Measurements from ENCODE around the gene FARP1.
A peak's percentile ranks its signal among the peaks of the same experiment; 100 is the strongest.

FARP1 gene

DNA sequence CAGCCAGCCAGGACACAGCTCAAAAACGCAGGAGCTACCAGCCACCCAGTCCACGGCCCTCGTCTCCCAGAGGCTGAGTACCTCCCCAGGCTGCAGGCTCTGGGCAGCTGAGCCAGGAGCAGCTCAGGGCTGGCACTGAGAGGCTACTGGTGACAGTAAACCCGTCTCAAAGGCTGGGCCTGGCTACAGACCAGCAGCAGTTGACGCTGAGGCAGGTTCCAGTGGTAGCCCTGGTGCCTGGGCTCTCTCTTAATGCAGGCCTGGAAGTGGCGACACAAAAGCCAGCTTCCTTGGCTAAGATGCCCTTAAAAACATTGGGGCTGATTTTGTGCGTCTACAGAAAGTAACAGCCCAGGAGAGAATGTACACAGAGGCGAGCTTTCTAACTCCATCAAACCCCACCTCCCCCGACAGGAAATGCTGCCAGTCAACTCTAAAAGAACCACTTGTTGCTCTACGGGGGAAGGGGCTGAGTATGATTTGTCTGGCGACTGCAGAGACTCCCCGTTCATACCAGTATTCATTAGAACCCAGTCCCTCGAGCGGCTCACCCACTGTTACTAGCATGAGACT lies 307.7 kb downstream of the FARP1 start:
- DNase-seq: no peak

DNA sequence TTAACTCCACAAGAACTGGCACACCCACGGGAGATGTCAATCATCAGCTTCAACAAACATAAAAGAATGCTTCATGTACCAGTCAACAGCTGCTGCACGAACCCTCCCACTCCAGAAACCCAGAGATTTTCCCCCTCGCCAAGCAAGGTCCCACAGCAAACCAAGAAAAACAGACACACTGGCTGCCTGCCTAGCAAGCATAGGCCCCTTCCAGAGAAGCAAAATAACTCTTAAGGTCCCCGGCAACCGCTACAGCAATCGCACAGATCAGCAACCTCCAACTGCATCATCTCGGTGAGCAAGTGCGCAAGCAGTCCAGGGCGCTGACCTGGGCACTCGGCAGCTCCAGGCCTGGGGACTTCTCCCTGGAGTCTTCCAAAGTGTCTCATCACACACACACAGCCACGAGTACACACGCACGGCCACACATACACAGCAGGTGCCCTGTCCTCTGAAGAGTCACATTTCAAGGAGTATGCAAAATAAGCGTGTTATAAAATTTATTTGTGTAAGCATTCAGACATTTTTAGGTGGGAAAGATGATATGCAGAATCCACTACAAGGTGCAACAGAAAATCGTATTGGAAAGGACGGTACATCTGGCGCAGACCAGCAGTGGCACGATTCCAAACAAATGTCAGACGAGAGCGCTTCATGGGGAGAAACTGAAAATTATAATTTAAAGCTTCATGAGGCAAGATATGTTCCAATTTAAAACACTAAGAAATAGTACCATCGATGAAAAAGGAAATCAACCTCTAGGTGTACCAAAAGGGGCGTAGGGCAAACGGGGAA lies 309.0 kb downstream of the FARP1 start:
- DNase-seq: peak; percentile 17

DNA sequence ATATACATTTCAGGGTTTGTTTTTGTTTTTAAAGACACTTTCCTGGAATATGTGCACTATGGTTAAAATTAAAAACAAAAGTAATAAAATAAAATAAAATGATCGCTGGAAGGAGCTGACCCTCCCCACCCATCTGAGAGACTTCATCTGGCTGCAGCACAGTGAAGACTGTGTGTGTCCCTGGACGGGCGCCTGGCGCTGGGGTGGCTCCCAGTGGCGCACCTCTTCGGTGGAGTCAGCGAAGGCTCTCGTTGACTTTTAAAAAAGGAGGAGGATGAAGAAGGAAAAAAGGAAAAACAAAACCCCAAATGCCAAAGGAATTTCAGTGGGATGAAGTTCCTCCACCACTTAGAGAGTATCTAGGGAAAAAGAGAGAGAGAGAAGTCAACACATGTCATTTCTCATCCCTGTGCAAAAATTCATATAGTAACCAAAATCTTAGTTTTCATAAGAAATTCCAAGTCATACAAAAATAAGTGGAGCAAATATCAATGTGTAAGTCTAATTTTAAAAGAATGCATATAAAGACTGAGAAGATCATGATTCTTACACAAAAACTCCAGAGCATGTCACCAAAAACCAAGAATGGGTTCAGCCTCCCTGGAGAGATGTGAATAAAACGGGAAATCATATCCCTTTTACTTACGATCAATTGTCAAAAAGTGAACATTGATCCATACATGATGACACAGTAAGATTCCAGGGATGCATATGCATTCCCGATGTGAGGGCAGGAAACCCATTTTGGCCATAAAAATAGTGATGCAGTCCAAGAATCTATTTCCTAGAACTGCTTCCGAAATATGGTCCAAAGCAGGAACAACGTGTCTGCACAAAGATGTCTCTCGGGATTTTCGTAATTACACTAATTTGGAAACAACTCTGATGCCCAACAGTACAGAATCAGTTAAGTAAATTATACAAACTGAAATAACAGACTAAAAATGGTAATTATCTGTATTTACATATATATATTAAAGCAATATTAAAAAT lies 310.3 kb downstream of the FARP1 start:
- DNase-seq: no peak

DNA sequence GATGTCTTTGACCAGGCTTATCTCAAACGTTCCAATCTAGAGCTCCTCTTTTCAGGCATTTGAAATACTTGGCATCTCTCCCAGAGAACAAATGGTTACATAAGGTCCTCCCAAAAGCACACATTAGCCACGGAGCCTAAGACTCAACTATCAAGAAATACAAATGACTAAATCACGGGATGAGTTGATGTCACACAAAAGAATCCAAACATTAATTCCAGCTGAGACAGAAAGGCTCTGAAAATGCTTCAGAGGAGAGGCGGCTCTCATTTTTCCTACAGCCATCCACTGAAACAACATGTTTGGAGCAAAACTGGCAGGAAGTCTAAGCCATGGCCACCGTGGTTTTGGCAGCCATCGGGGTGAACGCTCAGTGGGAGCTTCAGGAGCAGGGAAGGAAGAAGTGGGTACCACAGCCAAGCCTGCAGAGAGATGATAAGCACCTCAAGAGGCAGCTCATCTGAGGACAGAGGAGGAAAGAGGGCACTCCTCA lies 311.5 kb downstream of the FARP1 start:
- peak; percentile 85 for DNase-seq

DNA sequence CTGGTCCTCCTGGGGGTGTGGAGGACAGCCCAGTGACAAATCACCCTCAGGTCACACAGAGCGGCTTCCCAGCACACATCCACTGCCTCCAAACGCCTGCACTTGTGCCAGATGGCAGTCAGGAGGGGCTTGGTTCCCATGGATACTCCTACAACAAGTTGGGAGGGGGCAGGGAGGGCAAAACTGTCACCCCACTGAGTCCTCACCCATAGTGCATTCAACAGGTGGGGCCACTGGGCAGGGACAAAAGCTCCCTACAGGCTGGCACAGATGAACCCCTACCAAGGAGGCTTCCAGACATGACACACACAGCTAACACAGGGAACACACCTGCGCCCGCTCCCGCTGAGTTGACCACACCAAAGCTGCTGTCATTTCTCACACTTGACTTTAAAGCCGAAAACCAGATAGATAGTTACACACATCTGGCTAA lies 313.5 kb downstream of the FARP1 start:
- DNase-seq: no peak

DNA sequence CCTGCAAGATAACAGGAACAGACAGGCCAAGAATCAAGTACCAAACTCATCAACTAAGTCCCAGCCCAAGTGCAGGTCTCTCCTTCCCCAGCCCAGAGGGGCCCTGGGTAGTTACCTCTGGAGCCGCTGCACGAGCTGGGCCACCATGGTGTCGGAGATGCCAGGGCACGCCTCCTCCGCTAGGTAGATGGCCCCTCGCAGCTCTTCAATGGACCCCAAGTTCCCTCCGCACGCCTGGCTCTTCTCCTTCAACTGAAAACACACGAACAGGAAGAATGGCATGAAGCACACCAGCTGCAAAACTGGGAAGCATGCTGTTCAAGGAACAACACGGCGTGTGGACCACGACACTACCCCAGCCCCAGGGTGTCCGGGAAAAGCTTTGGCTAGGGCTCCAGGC lies 314.2 kb downstream of the FARP1 start:
- no peak for DNase-seq

DNA sequence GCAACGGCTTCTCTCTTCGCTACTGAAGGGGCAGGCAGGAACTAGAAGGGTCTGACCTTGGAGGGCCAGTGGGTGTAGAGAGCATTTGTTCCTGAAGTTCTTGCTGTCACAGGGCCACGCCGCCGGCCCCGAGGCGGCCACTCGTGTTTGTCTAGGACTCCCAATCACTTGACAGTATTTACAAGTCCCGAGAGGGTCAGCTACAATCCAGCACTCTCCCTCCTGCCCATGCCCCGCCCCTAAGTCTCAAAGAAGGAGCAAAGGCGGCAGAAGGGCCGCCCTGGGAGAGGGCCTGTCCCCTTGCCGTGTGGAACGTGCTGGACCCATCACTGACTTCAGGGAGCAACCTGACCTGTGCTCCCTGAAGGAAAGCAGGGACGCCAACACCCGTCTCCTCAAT lies 315.5 kb downstream of the FARP1 start:
- DNase-seq: no peak

DNA sequence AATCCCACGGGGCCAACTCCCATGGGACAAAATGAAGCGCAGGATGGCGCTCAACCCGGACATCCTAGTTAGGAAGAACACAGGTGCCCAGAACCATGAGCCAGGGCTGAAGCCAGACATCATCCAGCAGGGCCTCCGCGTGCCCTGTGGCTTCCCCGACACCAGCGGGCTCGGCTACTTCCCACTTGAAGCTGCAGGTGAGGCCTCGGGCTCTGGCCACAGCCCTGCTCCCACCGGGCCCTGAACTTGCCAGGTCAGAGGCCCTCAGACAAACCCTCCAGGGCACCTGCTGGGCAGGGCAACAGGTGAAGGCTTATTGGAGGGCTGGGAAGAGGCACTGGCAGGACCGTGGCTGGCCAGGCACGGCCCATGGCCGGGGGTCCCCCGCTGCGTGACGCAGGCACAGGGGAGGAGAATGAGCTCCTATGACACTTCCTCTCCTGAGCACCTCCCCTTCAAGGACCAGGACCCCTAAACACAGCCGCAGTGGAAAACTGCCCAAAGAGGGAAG lies 316.3 kb downstream of the FARP1 start:
- no peak for DNase-seq

DNA sequence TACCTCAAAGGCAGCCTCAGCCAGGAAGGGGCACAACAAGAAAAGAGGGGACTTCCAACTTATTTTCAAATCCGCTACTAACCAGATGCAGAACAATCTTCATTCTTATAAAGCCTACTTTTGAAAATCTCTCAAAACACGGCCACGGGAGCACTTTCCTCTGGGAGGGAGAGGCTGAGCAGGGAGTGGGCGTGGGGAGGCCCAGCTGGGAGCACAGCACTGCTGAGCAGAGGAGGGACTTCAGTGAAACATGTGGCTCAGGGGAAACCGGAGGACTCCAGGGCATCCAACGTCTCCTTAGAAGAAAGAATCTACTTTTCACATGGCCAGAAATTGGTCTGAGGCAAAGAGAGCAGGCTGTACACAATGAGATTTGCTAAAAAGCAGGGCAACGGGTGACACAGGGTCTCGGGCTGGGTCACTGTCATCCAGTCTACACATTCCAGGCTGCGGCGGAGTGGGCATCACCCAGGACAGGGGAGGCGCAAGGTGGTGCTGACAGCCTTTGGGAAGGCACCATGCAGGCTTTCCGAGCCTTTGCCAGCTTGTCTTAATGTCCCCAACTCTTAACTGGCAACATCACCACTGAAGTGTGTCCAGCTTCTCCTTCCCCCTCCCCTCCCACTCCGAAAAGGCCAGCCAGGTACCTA lies 317.0 kb downstream of the FARP1 start:
- DNase-seq: no peak

DNA sequence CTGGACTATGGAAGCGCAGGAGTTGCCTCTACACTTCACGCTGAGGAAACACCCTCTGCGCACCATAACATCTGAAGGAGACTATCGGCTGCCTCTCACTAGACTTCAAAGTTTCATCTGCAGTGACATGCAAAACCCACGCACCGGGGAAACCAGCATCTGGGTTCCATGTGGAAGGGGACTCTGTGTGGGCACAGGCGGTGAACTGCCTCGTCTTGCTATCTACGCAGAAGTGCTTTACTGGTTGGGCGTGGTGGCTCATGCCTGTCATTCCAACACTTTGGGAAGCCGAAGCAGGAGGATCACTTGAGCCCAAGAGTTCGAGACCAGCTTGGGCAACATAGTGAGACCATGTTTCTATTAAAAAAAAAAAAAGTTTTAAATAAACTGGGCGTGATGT lies 317.6 kb downstream of the FARP1 start:
- no peak for DNase-seq

DNA sequence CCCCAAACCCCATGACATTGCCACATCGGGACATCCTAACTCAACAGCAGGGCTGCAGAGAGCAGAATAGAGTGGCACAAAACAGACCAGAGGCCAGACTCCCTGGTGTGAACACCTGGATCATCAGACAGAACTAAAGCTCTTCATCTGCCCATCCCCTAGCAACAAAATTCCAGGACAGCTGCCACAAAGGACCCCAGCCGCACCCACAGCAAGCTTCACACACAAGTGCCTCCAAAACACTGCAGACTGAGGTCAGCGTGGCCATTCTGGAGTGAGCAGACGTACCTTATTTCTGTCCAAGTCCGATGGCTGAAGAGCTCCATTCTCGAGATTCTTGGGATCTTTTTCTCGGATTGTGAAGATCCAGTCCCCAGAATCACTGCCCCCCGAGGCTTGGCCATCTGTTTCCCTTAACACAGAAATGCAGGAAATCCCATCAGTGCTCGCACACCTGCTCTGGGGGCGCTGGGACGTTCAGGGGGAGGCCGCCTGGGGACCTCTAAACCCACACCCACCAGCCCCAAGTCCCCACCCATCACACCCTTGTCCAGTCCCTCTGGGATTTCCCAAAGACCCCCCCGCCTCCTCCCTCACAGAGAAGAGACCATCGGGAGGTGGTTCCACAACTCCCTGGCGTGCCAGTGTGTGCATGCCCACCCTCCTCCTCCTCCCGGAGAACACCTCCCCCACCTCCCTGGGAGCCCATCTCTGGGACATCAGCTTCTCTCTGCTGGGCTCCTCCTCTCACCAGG lies 318.8 kb downstream of the FARP1 start:
- no peak for DNase-seq

DNA sequence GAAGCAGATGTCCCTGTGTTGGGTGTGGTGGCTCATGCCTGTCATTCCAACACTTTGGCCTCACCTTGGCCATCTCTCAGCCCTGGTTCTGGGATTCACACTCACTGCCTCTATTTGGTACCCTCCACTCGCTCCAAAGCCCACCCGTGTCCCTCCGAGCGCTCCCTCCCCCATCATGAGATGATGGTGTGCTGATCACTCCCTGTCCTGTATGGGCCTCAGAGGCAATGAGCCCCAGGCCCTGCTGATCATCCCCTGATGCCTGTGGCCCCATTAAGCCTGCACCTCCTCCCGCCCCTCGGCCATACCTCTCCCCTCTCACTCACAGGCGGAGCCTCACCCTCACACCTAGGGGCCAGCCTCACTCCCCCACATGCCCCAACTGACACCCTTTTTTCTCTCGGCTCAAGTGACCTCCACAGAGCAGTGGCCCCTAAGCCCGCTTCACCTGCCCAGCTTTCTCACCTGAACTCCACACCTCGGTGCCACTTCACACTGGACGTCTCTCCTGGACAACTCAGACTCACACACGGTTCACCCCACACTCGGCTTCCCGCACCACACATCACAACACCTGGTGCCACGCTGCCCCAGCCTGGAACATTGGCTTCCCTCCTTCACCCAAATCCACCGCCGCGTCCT lies 319.5 kb downstream of the FARP1 start:
- no peak for DNase-seq

DNA sequence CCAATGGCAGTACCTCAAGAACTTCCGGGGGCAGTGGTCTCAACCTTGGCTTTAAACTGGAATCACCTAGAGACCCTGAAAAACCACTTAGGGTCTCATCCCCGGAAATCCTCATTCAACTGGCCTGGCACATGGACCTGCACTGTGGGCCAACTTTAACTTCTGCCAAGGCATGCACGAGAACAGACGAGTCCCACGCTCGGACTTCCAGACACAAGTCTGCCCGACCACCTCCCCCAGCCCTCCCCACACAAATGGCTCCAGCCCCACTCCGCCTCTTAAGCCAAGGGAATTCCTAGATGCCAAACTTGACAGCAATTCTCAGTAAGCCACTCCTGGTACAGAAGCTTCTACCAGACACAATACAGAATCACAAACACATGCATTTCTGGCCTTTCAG lies 320.1 kb downstream of the FARP1 start:
- no peak for DNase-seq

DNA sequence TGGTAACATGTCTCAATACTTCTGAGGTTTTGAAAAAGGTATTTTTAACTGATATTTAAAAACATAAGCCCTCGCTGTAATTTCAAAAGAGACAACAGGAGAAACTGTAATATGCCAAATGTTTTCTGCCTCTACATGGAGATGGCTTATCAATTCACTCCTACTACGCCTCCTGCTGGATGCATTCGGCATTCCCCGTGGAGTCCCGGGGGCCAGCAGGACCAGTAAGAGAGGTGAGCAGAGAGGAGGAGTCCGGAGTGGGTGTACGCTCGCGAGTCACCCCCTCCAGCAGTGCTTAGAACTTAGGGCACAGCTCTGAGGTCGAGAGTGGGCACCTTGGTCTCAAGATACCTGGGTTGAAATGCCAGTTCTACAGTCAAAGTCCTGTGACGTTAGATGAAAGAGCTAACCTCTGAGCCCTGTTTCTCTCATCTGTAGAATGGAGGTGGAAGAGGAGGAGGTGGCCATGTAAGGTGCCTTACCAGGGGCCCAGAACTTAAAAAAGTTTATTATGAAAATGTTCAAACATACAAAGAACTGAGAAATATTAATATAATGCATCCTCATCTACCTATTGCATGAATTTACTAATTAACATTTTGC lies 323.8 kb downstream of the FARP1 start:
- peak; percentile 12 for DNase-seq

DNA sequence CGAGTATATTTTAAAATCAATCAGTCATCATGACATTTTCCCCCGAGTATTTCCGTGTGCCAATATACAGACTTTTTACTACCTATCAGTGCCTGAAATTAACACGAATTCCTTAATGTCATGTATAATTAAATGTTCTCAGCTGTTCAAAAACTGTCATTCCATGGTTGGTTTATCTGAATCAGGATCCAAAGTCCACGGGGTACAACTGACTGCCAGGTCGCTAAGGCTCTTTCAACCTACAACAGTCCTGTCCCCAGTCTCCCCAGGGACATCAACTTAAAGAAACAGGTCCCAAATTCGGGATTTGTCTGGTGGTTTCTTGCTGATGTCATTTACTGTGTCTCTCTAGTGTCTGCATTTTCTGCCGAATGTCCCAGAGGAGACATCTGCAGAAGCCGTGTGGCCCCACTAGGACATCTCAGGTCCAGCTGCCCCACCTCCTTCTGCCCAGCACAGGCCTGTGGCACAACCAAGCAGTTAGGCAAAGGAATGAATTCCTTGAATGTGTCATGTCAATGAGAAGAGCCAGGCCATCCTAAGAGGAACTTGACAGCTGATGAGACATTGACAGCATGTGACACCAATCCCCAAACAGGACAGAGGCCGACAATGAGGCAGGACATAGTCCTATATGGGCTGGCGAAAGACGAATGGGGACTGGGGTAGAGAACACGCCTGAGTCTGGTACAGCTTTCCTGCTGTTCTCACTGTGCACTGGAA lies 324.5 kb downstream of the FARP1 start:
- no peak for DNase-seq

DNA sequence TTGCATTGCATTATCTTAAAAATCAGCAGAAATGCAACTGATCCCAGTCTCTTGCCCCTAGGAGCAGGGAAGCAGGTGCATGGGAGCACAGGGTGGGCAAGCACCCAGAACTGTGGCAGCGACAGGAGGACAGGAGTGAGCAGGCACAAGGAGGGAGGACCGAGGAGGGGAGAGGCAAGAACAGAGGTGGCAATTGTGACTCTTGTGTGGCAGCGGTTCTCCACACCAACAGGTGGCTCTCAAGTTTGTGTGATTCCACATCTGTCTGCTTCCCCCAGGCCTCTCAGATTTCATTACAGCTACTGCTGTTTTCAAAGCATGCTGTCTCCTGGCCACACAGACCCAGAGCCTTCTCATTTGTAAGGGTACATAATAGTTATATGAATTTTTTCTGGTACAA lies 325.5 kb downstream of the FARP1 start:
- peak; percentile 13 for DNase-seq

DNA sequence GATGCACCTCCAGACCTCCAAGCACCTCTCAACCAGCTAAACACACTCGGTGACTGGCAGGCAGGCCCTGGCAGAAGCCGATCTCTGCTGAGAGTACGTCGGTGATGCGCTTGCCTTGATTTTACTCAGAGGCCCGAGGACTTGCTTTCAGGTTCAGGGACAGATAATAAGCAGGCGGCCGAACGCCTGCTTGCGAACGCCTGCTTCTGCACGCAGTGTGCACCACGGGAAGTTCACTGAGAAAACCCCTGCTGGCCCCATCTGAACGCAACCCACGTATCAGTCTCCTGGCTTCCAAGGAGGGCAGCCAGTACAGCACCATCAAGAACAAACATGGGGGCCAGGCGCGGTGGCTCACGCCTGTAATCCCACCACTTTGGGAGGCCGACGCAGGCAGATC lies 326.0 kb downstream of the FARP1 start:
- DNase-seq: no peak

DNA sequence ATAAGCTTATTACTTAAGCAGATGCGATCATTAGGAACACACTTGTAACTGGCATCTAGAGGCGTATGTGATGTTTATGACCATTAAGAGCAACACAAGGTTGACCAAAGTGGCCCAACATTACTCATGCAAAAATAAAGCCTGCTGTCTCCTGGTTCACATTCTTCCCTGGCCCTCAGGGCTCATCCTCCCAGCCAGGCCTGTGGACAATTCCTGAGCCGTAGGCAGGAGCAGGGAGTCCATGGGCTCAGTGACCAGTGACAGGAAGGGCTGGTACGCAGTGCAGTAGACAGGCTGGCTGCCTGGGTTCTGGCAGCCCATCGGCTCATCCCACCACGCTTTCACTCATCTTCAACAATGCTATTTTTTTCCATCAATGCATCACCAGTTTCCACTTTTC lies 328.0 kb downstream of the FARP1 start:
- no peak for DNase-seq

DNA sequence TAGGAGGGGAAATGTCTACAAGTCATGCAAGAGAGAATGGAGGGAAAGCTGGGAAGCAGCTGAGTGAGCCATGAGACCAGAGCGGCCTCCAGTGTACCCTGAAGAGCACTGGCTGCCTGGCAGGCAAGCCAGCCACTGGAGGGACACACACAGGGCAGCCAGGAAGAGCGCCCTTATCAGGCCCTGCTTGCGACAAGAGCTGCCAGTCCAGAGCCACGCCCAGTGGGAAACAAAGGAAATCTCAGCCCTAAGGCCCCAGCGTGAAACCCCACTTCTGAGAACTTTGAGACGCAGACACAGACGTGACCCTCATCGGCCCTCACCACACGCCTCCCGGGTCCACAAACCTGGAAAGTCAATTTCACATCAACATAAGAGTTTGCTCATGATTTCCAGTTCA lies 329.0 kb downstream of the FARP1 start:
- DNase-seq: no peak

DNA sequence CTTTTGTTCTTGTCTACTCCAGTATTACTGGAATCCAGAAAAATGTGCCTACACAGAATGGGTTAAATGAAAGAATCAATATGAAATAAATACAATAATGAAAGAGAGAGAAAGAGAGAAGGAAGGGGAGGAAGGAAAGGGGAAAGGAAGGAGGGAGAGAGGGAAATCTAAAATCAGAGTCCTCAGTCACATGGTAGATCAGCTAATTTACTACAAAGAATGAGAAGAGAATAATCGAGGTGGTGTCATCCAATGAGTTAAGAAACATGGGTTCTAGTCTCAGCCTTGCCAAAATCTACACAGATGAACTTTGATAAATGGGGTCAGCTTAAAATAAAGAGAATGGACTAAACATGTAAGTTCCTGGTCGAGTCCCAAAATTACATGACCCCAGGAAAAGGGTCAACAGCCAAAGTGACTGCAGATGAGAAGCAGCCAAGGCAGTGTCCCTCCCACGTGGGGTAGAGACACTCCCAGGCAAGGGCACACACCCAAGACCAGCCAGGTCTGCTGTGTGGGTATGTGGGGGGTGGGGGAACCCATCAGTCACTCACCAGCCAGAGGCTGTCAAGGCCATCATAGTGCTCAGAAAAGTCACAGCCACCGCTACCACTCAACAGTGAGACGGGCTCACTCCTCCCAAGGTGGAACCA lies 330.4 kb downstream of the FARP1 start:
- no peak for DNase-seq

Measured in NCI-H1092 treated with DMSO at 0.1 percent for 48 hours (cell line).